ENCODE data around the gene FAM20C.
"Not testable (repeated sequence)": the region's sequence is repeated elsewhere in the genome, so short reads cannot be mapped to it uniquely, and the experiment has no call there.

FAM20C gene

GRCh38 chr7:190196-190595 lies 2.2 kb upstream of the FAM20C start:
- in situ Hi-C loops (cut with MboI; ENCODE audit: low sequenced_read_pairs), result no loop called here

- in situ Hi-C loops (cut with MboI; ENCODE audit: low sequenced_read_pairs), result no loop called here
These were observed 1.0 kb upstream of the FAM20C start for GRCh38 chr7:191105-191980.

DNA sequence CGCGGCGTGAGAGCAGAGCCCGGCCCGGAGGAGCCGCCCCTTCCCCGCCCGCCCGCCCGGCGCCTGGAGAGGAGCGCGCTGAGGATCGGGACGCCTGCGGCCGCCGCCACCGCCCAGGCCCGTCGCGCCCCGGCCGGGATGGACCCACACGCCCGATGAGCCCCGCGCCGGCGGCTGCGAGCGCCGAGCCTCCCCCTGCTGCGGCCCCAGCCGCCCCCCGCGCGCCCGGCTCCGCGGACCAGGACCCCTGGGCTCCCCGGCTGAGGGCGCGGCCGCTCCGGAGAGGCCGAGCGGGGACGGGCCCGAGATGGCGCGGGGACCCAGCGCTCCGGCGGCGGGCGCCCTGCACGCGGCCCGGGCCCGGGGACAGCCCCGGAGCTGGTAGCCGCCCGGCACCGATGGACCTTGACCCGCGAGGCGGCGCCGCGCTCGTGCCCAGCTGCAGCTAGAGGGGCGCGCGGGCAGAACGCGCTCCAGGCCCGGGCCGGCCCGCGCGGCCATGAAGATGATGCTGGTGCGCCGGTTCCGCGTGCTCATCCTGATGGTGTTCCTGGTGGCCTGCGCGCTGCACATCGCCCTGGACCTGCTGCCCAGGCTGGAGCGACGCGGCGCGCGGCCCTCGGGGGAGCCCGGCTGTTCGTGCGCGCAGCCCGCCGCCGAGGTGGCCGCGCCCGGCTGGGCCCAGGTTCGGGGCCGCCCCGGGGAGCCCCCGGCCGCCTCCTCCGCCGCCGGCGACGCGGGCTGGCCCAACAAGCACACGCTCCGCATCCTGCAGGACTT lies 520 bp downstream of the FAM20C start:
- in situ Hi-C loops (cut with MboI; ENCODE audit: low sequenced_read_pairs), result no loop called here

- in situ Hi-C loops (cut with MboI; ENCODE audit: low sequenced_read_pairs), result no loop called here
These were observed 1.3 kb downstream of the FAM20C start for GRCh38 chr7:193481-194251.

DNA sequence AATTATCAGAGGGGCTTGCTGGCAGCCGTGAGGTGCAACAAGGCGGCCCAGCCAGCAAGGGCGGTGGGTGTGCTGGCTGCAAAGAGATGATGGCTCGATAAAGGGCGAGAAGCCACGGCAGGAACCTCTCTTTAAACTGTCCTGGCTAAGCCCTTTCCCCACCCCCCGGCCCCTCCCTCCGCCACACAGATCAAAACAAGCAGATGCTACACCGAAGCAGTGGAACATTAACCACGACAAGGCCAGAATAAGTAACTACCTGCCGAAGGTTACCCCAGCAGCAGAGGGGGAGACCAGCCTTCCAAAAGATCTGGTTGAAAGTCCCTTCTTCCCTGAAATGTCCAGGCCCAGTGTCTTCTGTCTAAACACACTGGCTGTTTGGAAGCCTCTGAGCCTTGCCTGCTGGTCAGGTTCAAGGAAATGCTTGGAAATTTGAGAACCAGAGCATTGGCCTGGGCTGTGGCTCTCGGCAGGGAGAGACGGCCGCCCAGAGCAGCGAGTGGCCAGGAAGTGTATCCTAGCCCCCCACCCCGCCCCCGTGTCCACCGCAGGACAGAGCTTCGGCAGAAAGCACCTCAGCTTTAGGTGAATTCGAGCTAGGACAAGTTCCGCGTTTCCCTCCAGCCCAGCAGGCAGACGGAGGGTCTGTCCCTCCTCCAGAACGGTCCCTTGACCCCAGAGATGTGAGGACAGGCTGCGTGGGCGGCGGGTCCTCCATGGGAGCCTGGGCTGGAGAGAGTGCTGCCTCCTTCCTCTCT lies 2.1 kb downstream of the FAM20C start:
- in situ Hi-C loops (cut with MboI; ENCODE audit: low sequenced_read_pairs), result no loop called here

DNA sequence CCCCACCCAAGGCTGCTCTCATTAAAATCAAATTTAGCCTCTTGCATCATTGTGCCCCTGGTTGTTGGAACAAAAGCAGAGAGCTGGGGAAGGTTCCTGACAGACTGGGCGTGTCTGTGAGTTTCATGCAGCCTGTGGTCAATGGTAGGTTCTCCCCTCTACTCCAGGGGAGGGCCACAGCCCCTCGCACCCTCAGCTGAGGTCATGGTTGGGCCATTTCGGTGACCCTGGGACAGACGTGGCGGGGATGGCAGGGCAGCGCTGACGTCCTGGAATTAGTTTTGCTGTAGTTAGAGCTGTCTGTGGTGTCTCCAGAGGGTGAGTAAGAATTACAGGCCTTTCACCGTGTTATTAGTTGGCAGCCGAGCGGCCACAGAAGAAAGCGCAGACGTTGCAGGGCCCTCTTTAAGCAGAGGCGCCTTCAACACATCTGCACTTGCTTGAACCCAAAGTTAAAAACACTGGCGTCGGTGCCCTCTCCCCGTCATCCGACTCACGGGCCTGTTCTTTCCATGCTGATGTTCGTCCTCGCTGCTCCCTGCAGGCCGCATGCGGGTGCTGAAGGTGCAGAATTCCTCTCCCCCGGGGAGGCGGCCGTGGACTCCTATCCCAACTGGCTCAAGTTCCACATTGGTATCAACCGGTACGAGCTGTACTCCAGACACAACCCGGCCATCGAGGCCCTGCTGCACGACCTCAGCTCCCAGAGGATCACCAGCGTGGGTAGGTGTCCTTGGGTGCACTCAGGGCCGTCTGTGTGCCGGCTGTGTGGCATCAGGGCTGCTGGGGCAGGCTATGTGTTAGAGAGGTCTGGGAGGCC lies 2.8 kb downstream of the FAM20C start:
- in situ Hi-C loops (cut with MboI; ENCODE audit: low sequenced_read_pairs), result no loop called here

GRCh38 chr7:195830-196128 lies 3.4 kb downstream of the FAM20C start:
- in situ Hi-C loops (cut with MboI; ENCODE audit: low sequenced_read_pairs), result no loop called here

DNA sequence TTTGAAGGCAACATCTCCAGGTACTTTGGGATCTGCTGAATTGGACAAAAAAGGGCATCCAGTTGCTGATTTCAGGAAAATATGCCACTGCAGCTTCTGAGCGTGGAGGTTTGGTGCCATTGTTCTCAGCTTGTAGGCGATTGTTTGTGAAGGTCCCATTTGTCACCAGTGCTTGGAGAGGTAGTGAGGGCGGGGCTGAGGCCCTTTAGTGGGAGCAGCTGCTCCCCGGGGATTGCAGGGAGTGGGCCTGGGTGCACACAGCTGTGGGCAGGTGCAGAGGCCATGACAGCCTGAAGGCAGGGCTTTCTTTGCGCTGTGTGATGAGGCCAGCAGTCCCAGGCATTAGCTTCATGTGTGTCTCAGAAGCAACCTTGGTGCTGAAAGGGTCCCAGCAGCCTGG lies 3.9 kb downstream of the FAM20C start:
- in situ Hi-C loops (cut with MboI; ENCODE audit: low sequenced_read_pairs), result no loop called here

DNA sequence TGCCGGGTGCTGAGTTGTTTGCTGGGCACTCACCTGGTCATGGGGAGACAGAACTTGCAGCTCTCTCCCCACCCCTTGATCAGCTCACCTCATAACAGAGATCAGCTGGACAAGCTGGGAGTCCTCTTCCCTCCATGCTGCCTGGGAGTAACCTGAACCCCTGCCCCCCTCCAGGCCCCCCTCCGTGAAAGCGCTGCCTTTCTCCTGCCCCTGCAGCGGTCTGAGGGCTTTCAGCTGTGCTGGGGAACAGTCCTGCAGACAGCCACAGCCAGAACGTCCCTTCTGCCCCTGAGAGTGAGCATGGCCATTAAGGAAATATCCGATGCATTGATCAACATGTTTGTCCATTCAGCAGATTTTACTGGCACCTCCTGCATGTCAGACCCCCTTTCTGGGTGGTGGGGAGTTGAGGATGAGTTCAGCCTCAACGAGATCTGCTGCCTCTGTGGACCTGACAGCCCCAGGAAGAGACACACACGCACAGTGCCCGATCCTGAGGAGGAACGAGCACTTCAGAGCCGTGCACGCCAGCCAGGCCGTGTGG lies 4.5 kb downstream of the FAM20C start:
- in situ Hi-C loops (cut with MboI; ENCODE audit: low sequenced_read_pairs), result no loop called here

- in situ Hi-C loops (cut with MboI; ENCODE audit: low sequenced_read_pairs), result no loop called here
These were observed 5.3 kb downstream of the FAM20C start for GRCh38 chr7:197413-198335.

DNA sequence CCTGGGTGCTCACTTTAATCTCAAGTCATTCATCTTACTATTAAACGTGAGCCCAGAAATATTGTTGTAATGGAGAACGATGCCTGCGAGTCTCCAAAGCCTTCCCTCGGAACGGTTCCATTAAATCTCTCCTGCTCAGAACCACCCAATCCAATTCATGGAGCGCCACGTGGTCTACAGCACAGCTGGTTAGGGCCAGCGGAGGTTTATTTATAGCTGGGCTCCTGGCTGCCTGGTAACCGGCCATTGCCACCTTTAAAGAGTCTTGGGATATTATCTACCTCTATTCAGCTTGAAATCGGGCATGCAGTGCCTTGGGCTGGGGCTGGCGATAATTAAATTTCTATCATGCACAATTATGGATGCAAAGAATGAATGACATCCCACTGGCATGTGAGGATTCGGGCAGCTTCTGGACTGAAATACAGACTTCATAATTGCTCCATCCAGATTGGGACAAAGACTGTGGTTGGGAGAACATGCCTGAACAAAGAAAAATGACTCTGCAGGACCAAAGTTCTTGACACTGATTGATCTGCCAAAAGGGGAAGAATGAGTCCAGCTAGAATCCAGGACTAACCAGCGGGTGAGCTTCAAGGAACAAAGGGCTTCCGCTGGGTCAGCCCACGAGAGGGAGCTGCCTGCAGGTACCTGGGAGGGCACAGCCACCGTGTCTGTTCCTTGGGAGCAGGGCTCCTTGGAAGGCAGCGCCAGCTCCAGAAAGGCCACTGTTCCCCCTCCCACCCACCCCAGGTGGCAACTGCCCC lies 7.3 kb downstream of the FAM20C start:
- in situ Hi-C loops (cut with MboI; ENCODE audit: low sequenced_read_pairs), result no loop called here

DNA sequence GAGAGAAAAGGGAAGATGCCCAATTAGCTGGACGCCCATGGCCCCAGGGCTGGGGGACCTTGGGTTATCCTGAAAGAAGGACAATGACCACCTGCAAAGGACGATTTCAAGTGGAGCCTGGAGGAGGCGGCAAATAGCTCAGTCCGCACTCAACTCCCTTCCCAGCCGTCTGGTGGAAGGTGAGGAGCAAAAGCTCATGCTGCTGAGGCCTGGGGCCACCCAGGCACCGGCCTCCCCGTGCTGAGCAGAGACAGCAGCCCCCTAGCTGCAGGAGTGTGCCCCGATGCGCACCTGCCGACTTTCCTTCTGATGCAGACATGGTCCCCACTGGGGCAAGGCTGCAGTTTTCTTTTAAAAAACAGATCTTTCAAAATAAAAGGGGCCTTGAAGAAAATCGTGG lies 7.9 kb downstream of the FAM20C start:
- in situ Hi-C loops (cut with MboI; ENCODE audit: low sequenced_read_pairs), result no loop called here

DNA sequence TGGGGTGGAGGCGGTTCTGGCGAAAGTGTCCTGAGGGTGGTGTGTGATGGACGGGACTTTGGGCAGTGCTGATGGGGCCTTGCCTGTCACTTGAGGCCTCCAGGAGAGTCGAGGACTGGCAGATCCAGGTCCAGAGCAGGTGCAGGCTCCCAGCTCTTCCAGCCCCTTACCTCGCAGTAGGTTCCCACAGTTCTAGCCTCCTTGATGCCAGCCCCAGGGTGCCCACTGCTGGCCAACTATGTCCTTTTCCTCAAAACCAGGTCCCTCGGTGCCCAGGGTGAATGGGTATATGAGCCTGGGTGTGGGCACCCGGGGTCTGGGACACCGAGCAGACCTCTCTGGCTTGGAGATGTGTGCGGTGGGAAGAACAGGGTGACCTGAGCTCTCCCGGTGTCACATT lies 8.3 kb downstream of the FAM20C start:
- in situ Hi-C loops (cut with MboI; ENCODE audit: low sequenced_read_pairs), result no loop called here

DNA sequence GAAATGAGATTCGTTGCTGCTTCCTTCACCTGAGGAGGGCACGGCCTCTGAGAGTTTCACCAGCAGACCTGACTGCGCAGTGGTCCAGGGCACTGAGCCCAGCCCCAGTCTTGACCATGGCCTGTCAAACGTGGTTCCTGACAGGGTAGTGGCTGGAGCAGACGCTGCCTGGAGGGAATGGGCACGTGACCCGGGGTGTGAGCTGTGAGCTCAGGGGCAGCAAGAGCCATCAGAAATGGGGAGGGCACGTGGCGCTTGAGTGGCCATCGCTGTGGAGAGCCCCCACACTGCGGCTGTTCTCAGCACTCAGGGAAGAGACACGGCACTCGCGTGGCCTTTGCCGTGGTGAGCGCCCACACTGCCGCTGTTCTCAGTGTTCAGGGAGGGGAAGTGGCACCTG lies 12.0 kb downstream of the FAM20C start:
- in situ Hi-C loops (cut with MboI; ENCODE audit: low sequenced_read_pairs), result no loop called here

GRCh38 chr7:205115-206010 lies 13.0 kb downstream of the FAM20C start:
- in situ Hi-C loops (cut with MboI; ENCODE audit: low sequenced_read_pairs), result no loop called here

- in situ Hi-C loops (cut with MboI; ENCODE audit: low sequenced_read_pairs), result not testable (repeated sequence)
These were observed 14.0 kb downstream of the FAM20C start for GRCh38 chr7:206351-206750.

Measured in hTERT RPE-1 (cell line).